KOPT-K1 (cell line): ENCODE data around the gene CALHM3.
A peak's percentile ranks its signal among the peaks of the same experiment; 100 is the strongest.

Experiments used
- H3K27ac ChIP-seq: fragments of 200-600 bp; sonication (generic); 2 replicates; pipeline ENCODE4 v1.5.1; 2016; ENCODE audit warnings: antibody characterized with exemption, mild to moderate bottlenecking, low read depth, low read length; ENCODE audit not compliant: poor library complexity, severe bottlenecking
- H3K36me3 ChIP-seq: fragments of 200-600 bp; sonication (generic); 2 replicates; pipeline ENCODE4 v1.5.1; 2017; ENCODE audit warnings: antibody characterized with exemption, mild to moderate bottlenecking, low read length, moderate library complexity; ENCODE audit not compliant: insufficient read depth
- H3K9me3 ChIP-seq: fragments of 200-600 bp; sonication (generic); 2 replicates; pipeline ENCODE4 v1.5.1; 2017; ENCODE audit warnings: antibody characterized with exemption, low read length, mild to moderate bottlenecking; ENCODE audit not compliant: insufficient read depth, poor library complexity, severe bottlenecking

CALHM3 gene

GRCh38 chr10:103469201-103469600, 9.8 kb downstream of the CALHM3 start:
- H3K9me3 ChIP-seq, result no peaks in the 10 kb centered on the region
- no peaks in the 10 kb centered on the region for H3K36me3 ChIP-seq
- no peak overlapping the region for H3K27ac ChIP-seq

- H3K36me3 ChIP-seq, result no peaks in the 10 kb centered on the region
- H3K9me3 ChIP-seq, result no peaks in the 10 kb centered on the region
- H3K27ac ChIP-seq, result no peak overlapping the region
These were observed 11.6 kb downstream of the CALHM3 start for GRCh38 chr10:103467406-103467805.

- Histone ChIP-seq H3K36me3 (no peaks in the 10 kb centered on the region), H3K27ac (no peak overlapping the region), H3K9me3 (no peaks in the 10 kb centered on the region)
These were observed 12.3 kb downstream of the CALHM3 start for GRCh38 chr10:103466734-103467133.

GRCh38 chr10:103465411-103466179, 13.4 kb downstream of the CALHM3 start:
- no peak overlapping the region for H3K27ac ChIP-seq
- no peaks in the 10 kb centered on the region for H3K9me3 ChIP-seq
- H3K36me3 ChIP-seq, result no peaks in the 10 kb centered on the region

GRCh38 chr10:103463499-103463898, 15.5 kb downstream of the CALHM3 start:
- Histone ChIP-seq H3K36me3 (no peaks in the 10 kb centered on the region), H3K27ac (no peak overlapping the region), H3K9me3 (no peaks in the 10 kb centered on the region)

GRCh38 chr10:103459615-103460014, 19.4 kb downstream of the CALHM3 start:
- Histone ChIP-seq H3K36me3 (no peaks in the 10 kb centered on the region), H3K9me3 (no peaks in the 10 kb centered on the region), H3K27ac (peak overlapping the region; percentile 41)

GRCh38 chr10:103458720-103459119, 20.3 kb downstream of the CALHM3 start, which contains the start of gene CALHM1:
CALHM1 (minus strand) TSS chr10:103458900; CDS start chr10:103458751, 149 bp downstream.
- Histone ChIP-seq H3K36me3 (no peaks in the 10 kb centered on the region), H3K9me3 (no peaks in the 10 kb centered on the region), H3K27ac (peak within 1 kb of the TSS; percentile 41)

GRCh38 chr10:103457896-103458583, 21.0 kb downstream of the CALHM3 start:
- no peaks in the 10 kb centered on the region for H3K9me3 ChIP-seq
- H3K27ac ChIP-seq, result peak overlapping the region; percentile 37
- H3K36me3 ChIP-seq, result no peaks in the 10 kb centered on the region

- Histone ChIP-seq H3K27ac (peak overlapping the region; percentile 1), H3K9me3 (no peaks in the 10 kb centered on the region), H3K36me3 (no peaks in the 10 kb centered on the region)
These were observed 21.8 kb downstream of the CALHM3 start for GRCh38 chr10:103457176-103457712.

GRCh38 chr10:103456074-103456660, 22.9 kb downstream of the CALHM3 start:
- H3K36me3 ChIP-seq, result no peaks in the 10 kb centered on the region
- no peaks in the 10 kb centered on the region for H3K9me3 ChIP-seq
- H3K27ac ChIP-seq, result no peak overlapping the region

GRCh38 chr10:103455235-103455634, 23.8 kb downstream of the CALHM3 start:
- H3K36me3 ChIP-seq, result peaks cover 2% of the 10 kb centered on the region; the same call in 1 of the 2 replicates
- H3K9me3 ChIP-seq, result no peaks in the 10 kb centered on the region
- H3K27ac ChIP-seq, result no peak overlapping the region

GRCh38 chr10:103454026-103454425, 25.0 kb downstream of the CALHM3 start:
- H3K9me3 ChIP-seq, result no peaks in the 10 kb centered on the region
- no peak overlapping the region for H3K27ac ChIP-seq

GRCh38 chr10:103452506-103453230, 26.4 kb downstream of the CALHM3 start:
- Histone ChIP-seq H3K36me3 (peaks cover 27% of the 10 kb centered on the region), H3K9me3 (no peaks in the 10 kb centered on the region), H3K27ac (peak overlapping the region; percentile 73)

More at GRCh38 chr10:103454026-103454425, 25.0 kb downstream of the CALHM3 start:
- H3K36me3 ChIP-seq, result peaks cover 14% of the 10 kb centered on the region

- Histone ChIP-seq H3K9me3 (no peaks in the 10 kb centered on the region), H3K27ac (peak within 1 kb of the TSS; percentile 73), H3K36me3 (peaks cover 34% of the 10 kb centered on the region)
These were observed 27.1 kb downstream of the CALHM3 start, which contains the start of gene CALHM2 for GRCh38 chr10:103451831-103452505. CALHM2 (minus strand) TSS chr10:103452370; CDS start chr10:103449941, 2,429 bp downstream.
